Activated T-helper 1 cell treated with anti-CD3 and anti-CD28 coated beads, Interleukin-2, amount 50 U/mL, for 16 hours (primary cell): ENCODE results near the gene TMCO1.
"Not testable (repeated sequence)": the region's sequence is repeated elsewhere in the genome, so short reads cannot be mapped to it uniquely, and the experiment has no call there.

Experiments used
- DNase-seq, 2 donors: peaks; one replicate each; pipeline ENCODE4 v3.0.0-alpha.2; 2020; ENCODE audit warnings: low read depth in 1 of 2, low spot score in 1 of 2

TMCO1 gene

GRCh38 chr1:165768513-165769394 lies at the start of gene TMCO1:
TSS of gene TMCO1 (minus strand) at chr1:165768868. CDS start at chr1:165768751, 117 bp downstream.
- DNase-seq = peak; percentile 84 to 90

DNA sequence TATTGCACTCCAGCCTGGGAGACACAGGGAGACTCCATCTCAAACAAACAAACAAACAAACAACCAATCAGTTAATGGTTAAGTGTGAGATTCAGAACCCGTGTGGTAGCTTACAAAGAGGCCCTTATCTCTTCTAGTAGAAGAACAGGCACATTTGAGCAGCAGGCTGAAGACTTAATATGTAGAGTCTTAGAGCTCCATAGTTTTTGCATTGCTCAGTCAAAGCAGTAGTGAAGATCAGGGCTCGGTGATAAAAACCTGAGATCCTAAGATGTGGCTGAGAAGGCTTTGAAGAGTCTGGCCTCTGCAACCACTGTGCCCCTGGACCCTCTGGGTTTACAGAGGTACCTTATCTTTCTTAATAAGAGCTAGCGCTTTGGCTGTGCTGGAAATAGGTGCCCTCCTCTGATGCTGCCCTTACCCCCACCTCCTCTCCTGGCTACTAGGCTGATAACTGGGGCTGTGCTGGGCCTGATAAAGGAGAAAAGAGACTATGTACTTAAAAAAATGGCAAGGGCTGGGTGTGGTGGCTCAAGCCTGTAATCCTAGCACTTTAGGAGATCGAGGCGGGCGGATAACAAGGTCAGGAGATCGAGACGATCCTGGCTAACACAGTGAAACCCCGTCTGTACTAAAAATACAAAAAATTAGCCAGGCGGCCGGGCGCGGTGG lies 48.3 kb upstream of the TMCO1 start:
- no peak for DNase-seq

DNA sequence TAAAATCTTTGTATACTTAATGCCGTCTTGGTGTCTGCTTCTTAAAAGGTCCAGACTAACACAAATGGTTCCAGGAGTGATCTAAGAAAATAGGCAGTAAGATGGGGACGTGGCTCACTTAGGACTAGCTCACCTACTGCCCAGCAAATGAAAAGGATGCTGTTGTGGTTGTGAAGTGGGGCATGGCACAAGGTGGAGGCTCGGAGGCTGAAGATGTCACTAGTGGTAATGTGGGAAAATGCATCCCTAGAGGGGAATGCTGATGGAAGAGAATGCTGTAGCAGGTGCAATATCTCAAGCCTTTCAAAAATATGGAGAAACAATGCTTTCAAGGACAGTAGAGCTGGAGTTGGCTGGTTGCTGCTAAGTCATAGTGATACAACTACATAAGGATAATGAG lies 47.5 kb upstream of the TMCO1 start:
- no peak for DNase-seq

- no peak for DNase-seq
Measured at GRCh38 chr1:165815725-165816124, 47.1 kb upstream of the TMCO1 start.

DNA sequence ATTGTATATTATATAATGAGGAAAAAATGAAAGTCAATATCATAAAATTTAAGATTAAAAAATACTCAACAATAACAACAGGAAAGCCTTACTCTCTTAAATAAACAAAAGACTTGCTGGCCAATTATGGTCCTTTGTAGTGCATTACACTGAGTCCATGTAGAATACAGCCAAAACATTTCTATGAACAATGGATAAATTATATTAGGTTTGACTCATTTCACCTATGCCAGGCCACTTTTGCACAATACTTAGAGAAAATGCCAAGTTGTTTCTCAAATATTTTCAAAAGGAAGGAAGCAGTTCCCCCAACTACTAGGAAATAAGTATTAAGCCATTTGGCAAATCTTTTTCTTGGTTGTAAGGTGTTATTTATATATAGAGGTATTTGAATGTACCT lies 38.9 kb upstream of the TMCO1 start:
- DNase-seq = no peak

DNA sequence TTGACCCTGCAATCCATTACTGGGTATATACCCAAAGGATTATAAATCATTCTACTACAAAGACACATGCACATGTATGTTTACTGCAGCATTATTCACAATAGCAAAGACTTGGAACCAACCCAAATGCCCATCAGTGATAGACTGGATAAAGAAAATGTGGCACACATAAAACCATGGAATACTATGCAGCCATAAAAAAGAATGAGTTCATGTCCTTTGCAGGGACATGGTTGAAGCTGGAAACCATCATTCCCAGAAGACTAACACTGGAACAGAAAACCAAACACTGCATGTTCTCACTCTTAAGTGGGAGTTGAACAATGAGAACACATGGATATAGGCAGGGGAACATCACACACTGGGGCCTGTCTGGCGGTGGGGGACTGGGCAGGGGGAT lies 35.8 kb upstream of the TMCO1 start:
- not testable (repeated sequence) for DNase-seq

- DNase-seq = no peak
Measured at GRCh38 chr1:165799387-165799786, 30.7 kb upstream of the TMCO1 start.

GRCh38 chr1:165795894-165796293 lies 27.2 kb upstream of the TMCO1 start:
- DNase-seq = no peak

DNA sequence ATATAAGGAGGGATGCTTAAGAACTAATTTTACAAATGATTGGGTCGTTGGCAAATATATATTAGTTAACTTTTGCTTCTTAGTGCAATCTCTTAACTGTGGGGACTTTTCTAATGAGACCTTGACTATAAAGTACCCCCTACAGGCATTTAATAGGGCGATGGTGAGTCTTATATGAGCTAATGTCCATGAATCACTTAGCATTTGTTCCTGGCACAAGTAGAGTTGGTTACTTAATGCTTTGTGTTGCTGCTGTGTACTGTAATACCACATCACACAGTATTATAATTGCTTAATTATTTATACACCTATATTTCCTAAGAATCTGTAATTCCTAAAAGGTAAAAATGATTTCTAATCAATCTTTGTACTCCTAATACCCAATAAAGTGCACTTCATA lies 25.3 kb upstream of the TMCO1 start:
- no peak for DNase-seq

DNA sequence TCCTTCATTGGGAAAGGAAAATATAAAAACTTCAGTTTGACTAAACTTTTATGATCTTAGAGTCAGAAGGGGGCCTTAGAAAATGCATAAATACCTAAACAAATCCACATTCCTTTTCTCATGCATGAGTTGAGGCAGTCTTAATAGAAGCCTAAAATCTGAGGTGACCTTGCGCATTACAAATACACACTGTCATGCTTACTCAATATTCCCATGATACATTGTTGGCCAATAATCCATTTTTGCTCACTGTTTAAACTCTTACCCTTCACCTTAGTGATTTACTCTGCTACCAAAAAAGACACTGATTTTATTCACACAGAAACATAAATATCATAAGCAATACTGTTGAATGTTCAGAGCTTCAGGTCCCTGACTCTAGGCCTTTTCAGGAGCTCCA lies 19.1 kb upstream of the TMCO1 start:
- DNase-seq = no peak

DNA sequence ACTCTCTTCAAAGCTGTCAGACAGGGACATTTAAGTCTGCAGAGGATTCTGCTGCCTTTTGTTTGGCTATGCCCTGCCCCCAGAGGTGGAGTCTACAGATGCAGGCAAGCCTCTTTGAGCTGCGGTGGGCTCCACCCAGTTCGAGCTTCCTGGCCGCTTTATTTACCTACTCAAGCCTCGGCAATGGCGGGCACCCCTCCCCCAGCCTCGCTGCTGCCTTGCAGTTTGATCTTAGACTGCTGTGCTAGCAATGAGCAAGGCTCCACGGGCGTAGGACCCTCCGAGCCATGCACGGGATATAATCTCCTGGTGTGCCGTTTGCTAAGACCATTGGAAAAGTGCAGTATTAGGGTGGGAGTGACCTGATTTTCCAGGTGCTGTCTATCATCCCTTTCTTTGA lies 14.9 kb upstream of the TMCO1 start:
- DNase-seq = not testable (repeated sequence)

DNA sequence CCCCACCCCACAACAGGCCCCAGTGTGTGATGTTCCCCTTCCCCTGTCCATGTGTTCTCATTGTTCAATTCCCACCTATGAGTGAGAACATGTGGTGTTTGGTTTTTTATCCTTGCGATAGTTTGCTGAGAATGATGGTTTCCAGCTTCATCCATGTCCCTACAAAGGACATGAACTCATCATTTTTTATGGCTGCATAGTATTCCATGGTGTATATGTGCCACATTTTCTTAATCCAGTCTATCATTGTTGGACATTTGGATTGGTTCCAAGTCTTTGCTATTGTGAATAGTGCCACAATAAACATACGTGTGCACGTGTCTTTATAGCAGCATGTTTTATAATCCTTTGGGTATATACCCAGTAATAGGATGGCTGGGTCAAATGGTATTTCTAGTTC lies 9.5 kb upstream of the TMCO1 start:
- not testable (repeated sequence) for DNase-seq

DNA sequence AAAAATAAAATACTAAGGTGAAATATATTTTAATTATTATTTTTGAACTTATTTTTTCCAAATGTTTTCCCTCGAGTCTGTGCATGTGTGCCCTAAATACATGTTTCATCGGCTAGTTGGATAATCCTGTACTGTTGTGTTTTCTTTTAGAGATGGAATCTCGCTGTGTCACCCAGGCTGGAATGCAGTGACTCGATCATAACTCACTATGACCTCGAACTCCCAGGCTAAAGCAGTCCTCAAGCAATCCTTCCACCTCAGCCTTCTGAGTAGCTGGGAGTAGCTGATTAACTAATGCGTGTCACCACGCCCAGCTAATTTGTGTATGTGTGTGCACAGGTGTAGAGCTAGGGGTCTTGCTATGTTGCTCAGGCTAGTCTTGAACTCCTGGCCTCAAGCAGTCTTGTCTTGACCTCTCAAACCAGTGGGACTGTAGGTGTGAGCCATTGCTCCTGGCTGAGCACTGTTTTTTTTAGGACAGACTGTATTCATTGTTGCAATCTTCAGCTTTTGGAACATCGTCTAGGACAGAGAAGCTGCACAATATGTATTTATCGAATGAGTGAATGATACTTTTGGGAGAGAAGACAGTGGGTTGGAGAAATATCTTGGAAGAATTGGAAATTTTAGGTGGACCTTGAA lies 4.8 kb upstream of the TMCO1 start:
- DNase-seq = no peak

GRCh38 chr1:165772739-165773138 lies 4.1 kb upstream of the TMCO1 start:
- DNase-seq = no peak

- DNase-seq = no peak
Measured at GRCh38 chr1:165764277-165764676, 4.4 kb downstream of the TMCO1 start.

- DNase-seq = no peak
Measured at GRCh38 chr1:165763442-165763841, 5.2 kb downstream of the TMCO1 start.

DNA sequence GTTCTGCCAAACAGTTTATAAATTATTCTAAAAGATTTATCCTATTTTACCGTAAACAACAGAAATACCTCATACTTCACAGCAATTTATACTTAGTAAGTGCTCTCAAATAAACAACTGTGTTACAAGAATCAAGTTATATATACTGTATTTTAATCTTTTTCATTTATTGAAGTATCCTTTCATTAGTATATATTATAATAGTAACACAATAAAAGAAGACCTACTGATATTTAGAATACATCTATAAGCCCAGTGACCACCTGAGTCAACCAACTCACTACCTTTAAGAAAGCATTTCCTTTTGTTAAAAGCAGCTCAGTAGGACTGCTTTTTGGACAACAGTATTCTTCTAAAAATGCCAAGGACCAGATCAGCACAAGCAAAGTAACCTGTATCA lies 5.9 kb downstream of the TMCO1 start:
- no peak for DNase-seq

GRCh38 chr1:165759095-165759494 lies 9.6 kb downstream of the TMCO1 start:
- DNase-seq = no peak

DNA sequence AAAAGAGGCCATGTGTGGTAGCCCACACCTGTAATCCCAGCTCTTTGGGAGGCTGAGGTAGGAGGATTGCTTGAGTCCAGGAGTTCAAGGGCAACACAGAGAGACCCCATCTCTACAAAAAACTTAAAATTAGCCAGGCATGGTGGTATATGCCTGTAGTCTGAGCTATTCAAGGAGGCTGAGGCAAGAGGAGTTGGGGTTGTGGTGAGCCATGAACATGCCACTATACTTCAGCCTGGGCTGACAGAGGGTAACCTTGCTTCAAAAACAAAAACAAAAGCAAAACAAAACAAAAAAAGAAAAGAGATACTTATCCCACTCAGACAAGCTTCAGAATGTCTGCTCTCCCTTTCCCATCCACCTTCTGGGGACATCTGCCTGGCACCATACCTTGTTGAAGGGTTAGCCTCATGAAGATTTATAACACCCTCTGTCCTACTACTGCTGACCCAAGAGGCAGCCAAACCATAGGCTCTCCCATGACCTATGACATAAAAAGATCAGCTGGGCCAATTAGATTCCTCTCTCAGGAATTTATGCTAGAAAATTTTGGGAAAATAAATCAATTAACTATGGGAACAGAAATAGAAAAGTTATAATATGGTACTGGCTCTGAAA lies 13.2 kb downstream of the TMCO1 start:
- DNase-seq = no peak

DNA sequence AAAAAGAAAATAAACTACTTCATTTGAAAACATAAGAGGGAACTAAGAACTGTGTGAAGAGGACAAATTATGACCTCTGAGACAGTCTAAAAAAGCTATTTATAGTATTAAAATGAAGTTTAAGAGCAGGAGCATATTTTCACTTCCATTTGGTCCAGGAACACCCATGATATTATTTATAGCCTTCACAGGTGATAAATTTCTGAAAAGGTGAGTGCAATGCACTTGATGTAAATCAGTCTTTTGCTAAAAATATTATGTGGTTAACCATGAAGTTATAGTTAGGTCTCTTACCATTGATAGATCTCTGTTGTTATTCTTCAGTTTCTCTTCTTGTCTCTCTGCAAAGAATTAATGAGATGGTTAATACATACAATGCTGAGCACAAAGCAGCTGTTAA lies 14.7 kb downstream of the TMCO1 start:
- no peak for DNase-seq

GRCh38 chr1:165748550-165748949 lies 20.1 kb downstream of the TMCO1 start:
- DNase-seq = no peak
